Ectodermal cell (in vitro differentiated cells): ENCODE results near the gene PHC2.

Source experiments
- H3K27ac ChIP-seq: 2 replicates; pipeline ENCODE4 v1.7.0; 2013; ENCODE audit warnings: mild to moderate bottlenecking, low read depth, low read length; ENCODE audit not compliant: insufficient read depth, poor library complexity, severe bottlenecking
- H3K27me3 ChIP-seq: 2 replicates; pipeline ENCODE4 v1.7.0; 2013; ENCODE audit warnings: mild to moderate bottlenecking, low read length; ENCODE audit not compliant: insufficient read depth, control insufficient read depth, poor library complexity, severe bottlenecking
- H3K36me3 ChIP-seq: one replicate; pipeline ENCODE4 v1.7.0; 2013; ENCODE audit warnings: low read length; ENCODE audit not compliant: control insufficient read depth, insufficient read depth
- H3K4me1 ChIP-seq: one replicate; pipeline ENCODE4 v1.7.0; 2013; ENCODE audit warnings: low read length; ENCODE audit not compliant: control insufficient read depth, insufficient read depth
- H3K4me3 ChIP-seq: 2 replicates; pipeline ENCODE4 v1.7.0; 2013; ENCODE audit warnings: low read depth, low read length, control low read depth; ENCODE audit not compliant: insufficient read depth
- H3K9me3 ChIP-seq: 2 replicates; pipeline ENCODE4 v1.7.0; 2013; ENCODE audit warnings: mild to moderate bottlenecking, low read length, moderate library complexity; ENCODE audit not compliant: control insufficient read depth
- WGBS, 2 experiments: methylation state at CpG; one replicate each; pipeline ENCODE4 v1.1.7; 2013; ENCODE audit warnings: missing lambda C conversion rate in 2 of 2; 5-methylcytosine and 5-hydroxymethylcytosine counted together

Gene PHC2

GRCh38 chr1:33436557-33437285 lies 5.8 kb upstream of the PHC2 start:
- WGBS, 2 experiments: 87 to 91% methylated on average over 3 of the region's 4 CpGs
- no peak overlapping the region for H3K4me3 ChIP-seq
- H3K27ac ChIP-seq: no peak overlapping the region
- no peaks in the 10 kb centered on the region for H3K27me3 ChIP-seq
- H3K9me3 ChIP-seq: no peaks in the 10 kb centered on the region
- peaks cover 7% of the 10 kb centered on the region for H3K4me1 ChIP-seq
- H3K36me3 ChIP-seq: no peaks in the 10 kb centered on the region

- no peak overlapping the region for H3K27ac ChIP-seq
- H3K27me3 ChIP-seq: peaks cover under 1% of the 10 kb centered on the region
- WGBS, 2 experiments: 78 to 88% methylated on average over 3 to 4 of the region's 4 CpGs
- no peak overlapping the region for H3K4me3 ChIP-seq
- peaks cover 7% of the 10 kb centered on the region for H3K4me1 ChIP-seq
- H3K9me3 ChIP-seq: no peaks in the 10 kb centered on the region
- no peaks in the 10 kb centered on the region for H3K36me3 ChIP-seq
These were observed 4.4 kb upstream of the PHC2 start for GRCh38 chr1:33435096-33435820.

GRCh38 chr1:33434363-33434750 lies 3.5 kb upstream of the PHC2 start:
- 96 to 100% methylated on average over 1 of the region's 1 CpG for WGBS, 2 experiments
- Histone ChIP-seq H3K9me3 (no peaks in the 10 kb centered on the region), H3K36me3 (no peaks in the 10 kb centered on the region), H3K27me3 (peaks cover 9% of the 10 kb centered on the region), H3K27ac (no peak overlapping the region), H3K4me1 (peaks cover 12% of the 10 kb centered on the region), H3K4me3 (no peak overlapping the region)

GRCh38 chr1:33433509-33434362 lies 2.8 kb upstream of the PHC2 start:
- Histone ChIP-seq H3K9me3 (no peaks in the 10 kb centered on the region), H3K4me1 (peaks cover 18% of the 10 kb centered on the region), H3K27me3 (peaks cover 16% of the 10 kb centered on the region), H3K27ac (no peak overlapping the region), H3K36me3 (no peaks in the 10 kb centered on the region), H3K4me3 (no peak overlapping the region)
- 84 to 91% methylated on average over 3 of the region's 3 CpGs for WGBS, 2 experiments

GRCh38 chr1:33429856-33430691 lies 821 bp downstream of the PHC2 start:
- H3K9me3 ChIP-seq: no peaks in the 10 kb centered on the region
- peaks cover 15% of the 10 kb centered on the region for H3K4me1 ChIP-seq
- no peaks in the 10 kb centered on the region for H3K36me3 ChIP-seq
- H3K27me3 ChIP-seq: peaks cover 17% of the 10 kb centered on the region
- H3K27ac ChIP-seq: no peak overlapping the region
- 2% methylated on average over 52 to 54 of the region's 54 CpGs for WGBS, 2 experiments
- peak overlapping the region; percentile 64 for H3K4me3 ChIP-seq

GRCh38 chr1:33429332-33429731 lies 1.6 kb downstream of the PHC2 start:
- Histone ChIP-seq H3K27me3 (peaks cover 17% of the 10 kb centered on the region), H3K36me3 (no peaks in the 10 kb centered on the region), H3K4me1 (peaks cover 15% of the 10 kb centered on the region), H3K27ac (no peak overlapping the region), H3K9me3 (no peaks in the 10 kb centered on the region), H3K4me3 (no peak overlapping the region)
- WGBS, 2 experiments: 40 to 50% methylated on average over 2 of the region's 2 CpGs

GRCh38 chr1:33428661-33429060 lies 2.2 kb downstream of the PHC2 start:
- Histone ChIP-seq H3K4me3 (no peak overlapping the region), H3K36me3 (no peaks in the 10 kb centered on the region), H3K9me3 (no peaks in the 10 kb centered on the region), H3K4me1 (peaks cover 16% of the 10 kb centered on the region), H3K27ac (no peak overlapping the region), H3K27me3 (peaks cover 17% of the 10 kb centered on the region)
- WGBS, 2 experiments: 88 to 96% methylated on average over 2 of the region's 2 CpGs

- no peak overlapping the region for H3K27ac ChIP-seq
- no peaks in the 10 kb centered on the region for H3K36me3 ChIP-seq
- H3K4me1 ChIP-seq: peaks cover 21% of the 10 kb centered on the region
- no peaks in the 10 kb centered on the region for H3K9me3 ChIP-seq
- WGBS, 2 experiments: 93 to 95% methylated on average over 3 of the region's 3 CpGs
- H3K27me3 ChIP-seq: peaks cover 17% of the 10 kb centered on the region
- H3K4me3 ChIP-seq: no peak overlapping the region
These were observed 4.0 kb downstream of the PHC2 start for GRCh38 chr1:33426916-33427315.

- WGBS, 2 experiments: 90 to 100% methylated on average over 2 of the region's 2 CpGs
- H3K4me1 ChIP-seq: peaks cover 24% of the 10 kb centered on the region
- H3K9me3 ChIP-seq: no peaks in the 10 kb centered on the region
- H3K4me3 ChIP-seq: no peak overlapping the region
- no peaks in the 10 kb centered on the region for H3K36me3 ChIP-seq
- no peak overlapping the region for H3K27ac ChIP-seq
- H3K27me3 ChIP-seq: peaks cover 17% of the 10 kb centered on the region
These were observed 5.0 kb downstream of the PHC2 start for GRCh38 chr1:33425900-33426299.
